ENCODE data around the gene RPA1. TPM values are rescaled to one million over a fixed set of nuclear protein-coding genes. Genes with fewer than 3 reads are reported as not detected.

The RPA1 gene
- total RNA-seq, 2 experiments from 2014 or later, result 38.6 to 38.7 TPM

DNA sequence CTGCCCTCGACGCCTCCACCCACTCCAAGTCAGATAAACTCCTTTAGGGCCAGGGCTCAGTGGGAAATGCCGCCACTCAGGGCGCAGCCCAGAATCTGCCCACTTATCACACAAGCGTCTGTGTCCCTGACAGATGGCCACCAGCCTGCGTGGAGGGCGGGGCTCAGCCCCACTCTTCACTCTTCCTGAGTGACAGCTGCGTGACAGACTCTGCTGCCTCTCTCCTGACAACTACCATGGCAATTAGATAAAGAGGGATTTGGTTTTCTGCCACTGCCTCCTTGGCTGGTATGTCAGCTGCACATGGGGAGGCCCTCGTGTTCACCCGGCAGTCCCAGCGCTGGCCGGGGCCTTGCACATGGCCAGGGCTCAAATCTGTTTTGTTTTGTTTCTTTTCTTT, 99.2 kb downstream of the RPA1 start:
- ATAC-seq (ENCODE audit: poor library complexity), result no peak
- DNase-seq, result no peak
- Mint-ChIP-seq H3K27me3 (no peaks in the 10 kb centered on the region), H3K9me3 (no peaks in the 10 kb centered on the region), H3K4me3 (no peak overlapping the region), H3K27ac (no peak overlapping the region), H3K36me3 (ENCODE audit: low read depth) (no peaks in the 10 kb centered on the region), H3K4me1 (ENCODE audit: low read depth) (no peaks in the 10 kb centered on the region)
- H3K4me3 ChIP-seq (ENCODE audit: low read length), result no peak overlapping the region
- intact Hi-C loops (cut with DNase I, micrococcal nuclease), result no loop called here
- H3K27me3 ChIP-seq (ENCODE audit: control insufficient read depth in 1 of 2, insufficient read depth in 2 of 2, low read length in 2 of 2), result no peaks in the 10 kb centered on the region
- no peaks in the 10 kb centered on the region for H3K36me3 ChIP-seq (ENCODE audit: insufficient read depth, low read length)
- ChIA-PET POLR2A (no interaction called here), CTCF (no interaction called here)
- TF ChIP-seq, protein P1, sequence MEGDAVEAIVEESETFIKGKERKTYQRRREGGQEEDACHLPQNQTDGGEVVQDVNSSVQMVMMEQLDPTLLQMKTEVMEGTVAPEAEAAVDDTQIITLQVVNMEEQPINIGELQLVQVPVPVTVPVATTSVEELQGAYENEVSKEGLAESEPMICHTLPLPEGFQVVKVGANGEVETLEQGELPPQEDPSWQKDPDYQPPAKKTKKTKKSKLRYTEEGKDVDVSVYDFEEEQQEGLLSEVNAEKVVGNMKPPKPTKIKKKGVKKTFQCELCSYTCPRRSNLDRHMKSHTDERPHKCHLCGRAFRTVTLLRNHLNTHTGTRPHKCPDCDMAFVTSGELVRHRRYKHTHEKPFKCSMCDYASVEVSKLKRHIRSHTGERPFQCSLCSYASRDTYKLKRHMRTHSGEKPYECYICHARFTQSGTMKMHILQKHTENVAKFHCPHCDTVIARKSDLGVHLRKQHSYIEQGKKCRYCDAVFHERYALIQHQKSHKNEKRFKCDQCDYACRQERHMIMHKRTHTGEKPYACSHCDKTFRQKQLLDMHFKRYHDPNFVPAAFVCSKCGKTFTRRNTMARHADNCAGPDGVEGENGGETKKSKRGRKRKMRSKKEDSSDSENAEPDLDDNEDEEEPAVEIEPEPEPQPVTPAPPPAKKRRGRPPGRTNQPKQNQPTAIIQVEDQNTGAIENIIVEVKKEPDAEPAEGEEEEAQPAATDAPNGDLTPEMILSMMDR (IDR thresholded peaks at IDR 0.05), result no peak
- no peaks in the 10 kb centered on the region for H3K9me3 ChIP-seq (ENCODE audit: control insufficient read depth in 1 of 2, insufficient read depth in 1 of 2, low read length in 2 of 2)
- no peaks in the 10 kb centered on the region for H3K4me1 ChIP-seq (ENCODE audit: insufficient read depth, low read length)
- H3K27ac ChIP-seq (ENCODE audit: low read depth in 1 of 2, low read length in 2 of 2), result no peak overlapping the region

DNA sequence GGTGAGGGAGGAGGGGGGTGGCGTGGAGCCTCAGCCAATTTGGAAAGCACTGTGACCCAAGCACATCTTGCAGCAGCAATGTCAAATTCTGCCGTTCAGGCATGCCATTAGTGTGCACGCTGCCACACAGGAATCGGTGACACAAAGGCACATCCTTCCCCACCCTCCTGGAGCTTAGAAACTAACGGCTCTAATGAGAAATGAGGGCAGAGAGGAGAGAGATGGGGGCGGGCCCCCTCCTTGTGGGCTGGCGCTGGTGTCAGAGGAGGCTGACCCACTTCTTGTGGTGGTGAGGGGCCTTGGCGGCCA, 100.5 kb downstream of the RPA1 start:
- CTCF ChIA-PET, result no interaction called here
- H3K36me3 Mint-ChIP-seq (ENCODE audit: low read depth), result no peaks in the 10 kb centered on the region
- Histone ChIP-seq H3K36me3 (ENCODE audit: insufficient read depth, low read length) (no peaks in the 10 kb centered on the region), H3K4me3 (ENCODE audit: low read length) (no peak overlapping the region), H3K27ac (ENCODE audit: low read depth in 1 of 2, low read length in 2 of 2) (no peak overlapping the region), H3K27me3 (ENCODE audit: control insufficient read depth in 1 of 2, insufficient read depth in 2 of 2, low read length in 2 of 2) (no peaks in the 10 kb centered on the region), H3K4me1 (ENCODE audit: insufficient read depth, low read length) (no peaks in the 10 kb centered on the region), H3K9me3 (ENCODE audit: control insufficient read depth in 1 of 2, insufficient read depth in 1 of 2, low read length in 2 of 2) (no peaks in the 10 kb centered on the region)
- TF ChIP-seq, protein P1 (IDR thresholded peaks at IDR 0.05), result no peak
- H3K9me3 Mint-ChIP-seq, result no peaks in the 10 kb centered on the region
- DNase-seq (no peak), ATAC-seq (ENCODE audit: poor library complexity) (no peak)
- intact Hi-C loops (cut with DNase I, micrococcal nuclease), result no loop called here
- no peaks in the 10 kb centered on the region for H3K27me3 Mint-ChIP-seq
- no peak overlapping the region for H3K27ac Mint-ChIP-seq
- no peaks in the 10 kb centered on the region for H3K4me1 Mint-ChIP-seq (ENCODE audit: low read depth)
- POLR2A ChIA-PET, result no interaction called here
- no peak overlapping the region for H3K4me3 Mint-ChIP-seq

DNA sequence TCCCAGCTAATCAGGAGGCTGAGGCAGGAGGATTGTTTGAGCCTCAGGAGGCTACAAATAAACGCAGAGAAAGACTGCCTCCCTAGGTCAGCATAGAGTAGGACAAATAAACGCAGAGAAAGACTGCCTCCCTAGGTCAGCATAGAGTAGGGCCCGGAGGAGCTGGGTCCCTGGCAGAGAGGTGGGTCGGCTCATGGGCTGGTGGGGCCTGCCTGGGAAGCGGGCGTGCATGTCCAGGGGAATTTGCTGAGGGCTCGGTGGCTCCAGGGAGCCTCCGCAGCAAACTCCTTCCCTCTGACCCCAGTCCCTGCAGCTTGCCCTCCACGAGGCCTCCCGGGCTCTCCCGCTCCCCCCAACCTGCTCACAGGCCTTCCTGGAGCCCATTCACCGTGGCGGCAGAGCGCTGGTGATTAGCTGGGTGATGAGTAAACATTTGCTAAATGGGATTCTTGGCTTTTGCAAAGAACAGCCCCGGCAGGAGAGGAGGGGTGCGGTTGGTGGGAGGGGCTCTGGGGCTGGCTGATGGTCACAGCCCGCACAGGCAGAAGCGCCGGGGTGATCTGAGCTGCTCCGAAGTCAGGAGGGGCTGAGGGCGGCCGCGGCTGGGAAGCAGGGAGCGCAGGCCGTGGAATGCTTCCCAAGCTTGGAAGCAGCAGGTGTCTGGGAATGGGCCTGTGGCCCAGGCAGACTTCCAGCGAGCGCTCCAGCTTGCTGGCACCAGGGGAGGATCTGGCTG, 102.2 kb downstream of the RPA1 start:
- H3K27me3 Mint-ChIP-seq, result no peaks in the 10 kb centered on the region

More for the DNA sequence above, 102.2 kb downstream of the RPA1 start:
- no peak overlapping the region for H3K27ac Mint-ChIP-seq
- Histone ChIP-seq H3K27me3 (ENCODE audit: control insufficient read depth in 1 of 2, insufficient read depth in 2 of 2, low read length in 2 of 2) (no peaks in the 10 kb centered on the region), H3K9me3 (ENCODE audit: control insufficient read depth in 1 of 2, insufficient read depth in 1 of 2, low read length in 2 of 2) (no peaks in the 10 kb centered on the region), H3K36me3 (ENCODE audit: insufficient read depth, low read length) (no peaks in the 10 kb centered on the region), H3K27ac (ENCODE audit: low read depth in 1 of 2, low read length in 2 of 2) (no peak overlapping the region), H3K4me1 (ENCODE audit: insufficient read depth, low read length) (no peaks in the 10 kb centered on the region), H3K4me3 (ENCODE audit: low read length) (no peak overlapping the region)
- H3K9me3 Mint-ChIP-seq, result no peaks in the 10 kb centered on the region
- ChIA-PET POLR2A (no interaction called here), CTCF (no interaction called here)
- TF ChIP-seq, protein P1 (IDR thresholded peaks at IDR 0.05), result no peak
- intact Hi-C loops (cut with DNase I, micrococcal nuclease), result no loop called here
- no peaks in the 10 kb centered on the region for H3K4me1 Mint-ChIP-seq (ENCODE audit: low read depth)
- ATAC-seq (ENCODE audit: poor library complexity) (no peak), DNase-seq (no peak)
- no peak overlapping the region for H3K4me3 Mint-ChIP-seq
- H3K36me3 Mint-ChIP-seq (ENCODE audit: low read depth), result no peaks in the 10 kb centered on the region

All from CD4-positive, alpha-beta T cell (primary cell).